GM19035 (cell line): ENCODE measurements around the gene NRP1.
"Not testable (repeated sequence)": the region's sequence is repeated elsewhere in the genome, so short reads cannot be mapped to it uniquely, and the experiment has no call there.

Experiments
- ATAC-seq: cut with Tn5 transposase; IDR thresholded peaks from one replicate; pipeline ENCODE4 v1.9.1; 2021; ENCODE audit not compliant: unreplicated experiment

The NRP1 gene

DNA sequence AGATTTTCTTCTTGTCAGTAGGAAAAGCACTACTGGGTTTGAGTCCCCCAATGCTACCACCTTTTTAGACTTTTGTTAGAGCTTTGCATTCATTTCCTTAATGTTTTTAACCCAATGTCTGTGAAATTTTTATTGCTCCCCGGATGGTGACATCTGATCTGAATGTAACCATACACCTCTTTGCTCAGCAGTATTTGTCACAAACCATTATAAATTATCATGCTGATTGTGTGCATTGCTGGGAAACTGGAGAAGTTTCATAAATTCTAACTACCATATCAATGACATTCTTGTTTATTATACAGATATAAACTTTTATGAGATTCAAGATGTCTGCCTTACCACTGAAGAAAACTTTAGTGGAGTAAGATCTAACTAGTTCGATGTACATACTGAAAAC is 8.5 kb downstream of the NRP1 start:
- no peak for ATAC-seq

DNA sequence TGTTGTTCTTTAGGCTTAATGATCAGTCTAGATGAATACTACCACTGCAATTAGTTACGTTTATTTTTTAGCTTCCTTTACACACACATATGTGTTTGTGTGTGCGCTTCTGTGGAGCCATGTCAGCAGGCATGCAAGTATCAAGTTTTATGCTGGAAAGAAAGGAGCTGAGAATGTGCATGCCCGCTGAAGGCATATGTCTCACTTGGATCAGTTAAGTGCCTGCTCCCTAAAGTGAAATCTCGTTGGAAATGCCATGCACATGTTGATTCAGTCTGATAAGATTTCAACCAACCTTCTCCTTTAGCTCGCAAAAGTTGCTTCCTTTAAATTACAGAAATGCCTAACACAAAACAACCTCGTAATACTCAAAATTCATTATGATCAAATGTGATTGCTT is 10.7 kb downstream of the NRP1 start:
- ATAC-seq: no peak

DNA sequence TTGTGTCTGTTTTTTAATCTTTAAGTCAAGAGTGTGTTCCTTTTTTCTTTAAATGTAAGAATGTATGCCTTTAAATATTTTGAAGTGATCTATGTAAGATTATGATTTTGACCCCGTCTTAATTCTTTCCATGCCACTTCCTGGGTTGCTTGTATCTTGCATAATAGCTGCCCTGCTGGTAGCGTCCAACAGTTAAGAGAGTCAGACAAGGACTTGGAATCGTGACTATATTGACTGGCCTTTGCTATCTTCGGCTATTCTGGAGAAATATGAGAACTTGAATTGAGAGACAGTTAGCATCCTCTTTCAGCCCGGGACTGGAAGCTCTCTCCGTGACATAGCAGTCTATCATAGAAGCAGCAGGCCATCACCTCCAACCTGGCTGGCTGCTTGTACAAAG is 13.0 kb downstream of the NRP1 start:
- ATAC-seq: no peak

DNA sequence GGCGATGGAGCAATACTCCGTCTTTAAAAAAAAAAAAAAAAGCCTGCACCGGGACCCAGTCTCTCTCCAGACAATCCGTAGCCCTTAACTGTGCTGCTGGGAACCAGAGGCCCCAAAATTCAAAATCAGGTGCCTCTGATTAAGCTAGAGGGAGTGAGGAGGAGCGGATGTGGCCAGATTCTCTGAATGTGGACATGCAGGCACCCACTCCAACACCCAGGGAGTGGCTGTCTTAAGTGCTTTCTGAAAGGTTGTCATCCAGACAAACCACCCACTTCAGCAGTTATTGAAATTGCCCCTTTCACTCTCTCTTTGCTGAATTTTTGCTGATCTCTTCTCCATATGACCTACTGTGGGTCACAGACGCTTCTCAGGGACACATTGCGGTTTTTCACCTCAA is 14.2 kb downstream of the NRP1 start:
- ATAC-seq: no peak

DNA sequence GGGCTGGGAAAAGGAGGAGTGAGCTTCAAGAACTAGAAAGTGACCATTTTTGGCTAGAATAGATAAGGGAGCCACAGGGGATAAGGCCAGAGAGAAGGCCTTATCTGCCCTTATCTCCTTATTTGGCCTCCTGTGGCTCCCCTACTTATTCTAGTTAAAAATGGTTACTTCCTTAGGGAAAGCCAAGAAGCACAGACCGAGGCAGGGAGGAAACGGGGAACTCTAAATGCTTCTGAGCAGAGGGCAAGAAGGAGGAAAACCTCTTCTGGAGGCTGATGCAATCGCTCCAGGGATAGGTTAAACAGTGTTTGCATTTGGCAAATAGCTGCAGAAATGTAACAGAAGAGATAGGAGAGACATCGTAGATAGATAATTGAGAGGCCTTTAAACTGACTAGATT is 18.6 kb downstream of the NRP1 start:
- ATAC-seq: no peak

DNA sequence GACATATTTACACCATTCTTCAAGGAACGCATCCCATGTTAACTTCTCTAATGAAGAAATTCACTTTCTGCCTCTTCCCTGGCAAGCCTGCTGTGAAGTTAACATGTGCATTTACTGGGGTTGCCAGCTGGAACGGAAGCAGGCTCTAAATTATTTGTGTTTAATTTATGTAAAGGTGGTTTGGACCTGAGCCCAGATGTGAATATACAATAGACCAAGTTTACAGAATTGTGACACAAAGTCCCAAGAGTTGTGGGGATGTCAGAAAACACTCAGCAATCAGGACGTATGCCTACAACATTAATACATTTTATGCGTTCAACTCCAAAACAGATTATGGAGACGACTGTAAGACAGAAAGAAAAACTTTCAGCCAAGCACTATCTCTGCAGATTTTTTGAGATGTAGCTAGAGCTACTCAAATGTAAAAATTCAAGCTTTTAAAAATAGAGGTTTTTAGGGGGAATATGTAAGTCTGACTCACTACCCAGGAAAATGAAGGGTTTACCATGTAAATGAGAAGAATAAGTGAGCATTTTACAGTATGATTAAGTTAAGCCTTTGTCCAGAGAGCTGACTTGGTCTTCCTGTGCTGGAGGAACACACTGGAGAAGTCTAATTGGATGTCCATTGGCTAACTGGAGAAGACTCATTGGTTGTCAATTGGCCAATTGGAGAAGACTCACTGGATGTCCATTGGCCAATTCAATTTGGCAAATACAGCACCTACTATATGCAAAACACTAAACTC is 19.5 kb downstream of the NRP1 start:
- ATAC-seq: no peak

DNA sequence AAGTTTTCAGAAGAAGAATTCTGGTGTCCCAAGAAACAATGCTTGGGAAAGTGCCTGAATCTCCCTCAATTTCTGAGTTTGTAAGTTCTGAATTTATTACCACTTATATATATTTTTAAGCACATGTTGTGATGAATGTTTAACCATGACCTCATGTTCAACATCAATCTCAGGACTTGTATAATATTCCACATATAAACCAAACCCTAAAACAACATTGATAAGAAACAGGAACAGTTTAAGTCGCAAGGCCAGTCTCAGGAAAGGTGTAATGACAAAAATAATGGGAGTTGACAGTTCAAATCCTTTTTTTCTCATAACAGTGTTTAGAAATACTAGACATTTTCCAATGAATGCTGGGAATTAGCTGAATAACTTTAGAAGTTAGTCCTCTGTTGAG is 22.8 kb downstream of the NRP1 start:
- no peak for ATAC-seq

DNA sequence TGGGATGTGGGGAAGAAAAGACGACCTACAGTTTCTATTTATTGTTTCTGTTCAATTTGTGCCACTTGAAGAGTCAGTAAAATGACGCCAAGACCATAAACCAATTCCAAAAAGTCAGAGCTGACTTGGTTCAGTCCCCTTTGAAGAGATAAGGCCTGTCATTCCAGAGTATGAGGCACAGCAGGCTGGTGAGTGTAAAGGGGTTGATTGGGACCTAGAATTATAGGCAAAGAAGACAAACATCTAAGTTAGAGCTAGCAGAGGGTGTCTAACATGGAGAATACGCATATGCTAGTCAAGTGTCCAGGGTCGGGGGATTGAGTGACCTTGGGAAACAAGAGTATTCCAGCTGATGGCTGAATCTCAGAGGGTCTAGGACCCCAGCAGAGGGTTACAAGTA is 23.6 kb downstream of the NRP1 start:
- no peak for ATAC-seq

DNA sequence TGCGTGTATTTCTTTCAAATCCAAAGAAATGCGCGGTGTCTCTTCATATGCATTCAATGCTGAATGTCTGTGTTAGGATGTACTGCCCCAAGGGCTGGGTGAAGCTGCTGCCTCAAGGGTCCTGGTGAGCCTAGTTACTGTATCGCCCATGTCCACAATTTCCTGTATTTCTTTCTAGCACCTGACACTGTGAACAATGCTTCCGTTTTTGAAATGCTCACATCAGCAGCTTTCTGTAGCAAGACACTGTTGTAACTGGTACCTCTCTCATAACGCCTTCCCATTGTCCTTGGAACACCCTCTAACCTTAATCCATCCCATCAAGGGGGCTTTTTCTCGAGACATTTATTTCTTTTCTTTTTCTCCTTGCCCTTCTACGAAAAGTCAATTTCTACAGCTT is 25.1 kb downstream of the NRP1 start:
- no peak for ATAC-seq

DNA sequence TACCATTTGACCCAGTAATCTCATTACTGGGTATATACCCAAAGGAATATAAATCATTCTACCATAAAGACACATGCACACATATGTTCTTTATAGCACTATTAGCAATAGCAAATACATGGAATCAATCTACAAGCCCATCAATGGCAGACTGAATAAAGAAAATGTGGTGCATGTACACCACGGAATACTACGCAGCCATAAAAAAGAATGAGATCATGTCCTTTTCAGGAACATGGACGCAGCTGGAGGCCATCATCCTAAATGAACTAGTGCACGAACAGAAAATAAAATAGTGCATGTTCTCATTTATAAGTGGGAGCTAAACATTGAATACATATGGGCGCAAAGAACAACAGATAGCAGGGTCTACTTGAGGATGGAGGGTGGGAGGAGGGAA is 26.6 kb downstream of the NRP1 start:
- ATAC-seq: no peak

DNA sequence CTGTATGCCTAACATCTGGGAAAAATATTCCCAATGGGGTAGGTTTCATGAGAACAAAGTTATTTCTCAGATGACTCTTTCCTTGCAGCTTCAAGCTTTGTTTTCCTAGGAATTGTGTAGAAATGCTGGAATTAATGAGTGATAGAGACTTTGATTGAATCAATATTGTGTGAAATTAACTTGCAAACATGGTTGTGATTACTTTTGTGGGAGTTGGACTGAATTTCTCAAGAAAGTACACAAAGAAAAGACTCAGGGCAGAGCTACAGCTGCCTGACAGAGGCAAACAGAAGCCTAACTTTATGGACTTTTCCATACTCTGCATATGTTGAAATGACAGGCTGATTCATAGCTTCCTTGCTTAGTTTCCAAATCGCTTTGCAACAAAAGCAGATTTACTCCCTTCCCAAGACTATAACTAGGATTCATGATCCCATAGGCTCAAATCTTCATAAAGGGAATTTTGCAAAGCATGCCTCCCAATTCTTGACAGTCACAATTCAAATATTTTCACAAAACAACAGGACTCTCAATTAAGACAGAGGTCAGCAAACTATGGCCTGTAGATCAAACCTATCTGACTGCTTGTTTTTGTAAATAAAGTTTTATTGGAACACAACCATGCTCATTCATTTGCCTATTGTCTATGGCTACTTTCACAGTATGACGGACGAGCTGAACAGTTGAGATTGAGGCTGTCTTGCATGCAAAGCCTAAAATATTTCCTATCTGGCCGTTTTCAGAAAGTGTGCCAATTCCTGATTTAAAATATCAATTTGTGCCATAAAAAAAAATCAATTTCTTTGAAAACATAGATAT is 27.6 kb downstream of the NRP1 start:
- ATAC-seq: no peak

DNA sequence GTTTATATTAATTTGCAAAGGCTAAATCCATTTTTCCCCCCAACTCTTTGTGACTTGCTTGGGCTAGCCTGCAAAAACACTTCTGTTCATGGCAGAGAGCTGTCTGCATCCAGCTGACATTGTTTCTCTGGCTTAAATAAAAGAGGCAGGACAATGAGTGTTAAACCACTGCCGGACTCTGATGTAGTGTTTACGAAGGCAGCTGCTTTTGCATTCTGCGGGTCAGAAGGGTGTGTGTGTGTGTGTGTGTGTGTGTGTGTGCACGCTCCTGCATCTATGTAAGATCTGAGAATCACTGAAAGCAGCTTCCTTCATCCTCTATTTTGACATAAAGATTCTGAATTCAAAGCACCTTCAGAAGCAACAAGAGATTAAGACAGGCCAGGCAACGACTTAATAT is 28.3 kb downstream of the NRP1 start:
- ATAC-seq: no peak

DNA sequence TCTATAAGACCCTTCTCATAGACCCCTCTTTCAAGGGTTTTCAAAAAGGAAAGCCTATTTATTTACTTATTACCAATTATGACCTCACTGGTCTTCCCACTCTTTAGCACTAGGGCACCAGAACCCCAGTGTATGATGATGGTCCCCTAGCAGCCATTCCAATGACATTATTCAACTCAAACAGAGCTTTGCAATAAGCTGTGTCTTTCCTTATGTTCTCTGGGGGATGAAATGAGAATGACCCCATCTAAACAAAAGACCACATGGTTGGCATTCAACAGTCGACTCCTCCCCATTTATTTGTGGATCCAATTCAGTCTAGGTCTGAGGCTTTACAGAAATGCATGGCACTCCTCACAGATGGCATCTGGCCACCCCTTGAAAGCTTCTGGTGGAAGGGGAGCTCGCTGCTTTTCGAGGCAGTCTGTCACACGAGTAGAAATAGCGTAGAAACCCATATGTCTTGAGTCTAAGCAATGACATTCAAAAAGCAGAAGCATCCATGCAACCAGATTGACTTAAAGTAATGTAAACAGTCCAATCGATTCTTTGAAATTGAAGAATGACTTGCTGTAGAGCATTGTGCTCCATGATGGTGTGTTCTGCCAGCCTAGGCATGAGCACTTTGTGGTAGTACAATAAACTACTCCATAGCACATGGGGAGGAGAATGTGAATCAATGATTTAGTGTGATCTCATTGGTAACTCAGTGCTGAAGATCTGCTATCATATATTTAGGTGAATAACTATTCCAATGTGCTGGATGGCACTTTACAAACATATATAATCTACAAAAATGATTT is 29.8 kb downstream of the NRP1 start:
- ATAC-seq: no peak

DNA sequence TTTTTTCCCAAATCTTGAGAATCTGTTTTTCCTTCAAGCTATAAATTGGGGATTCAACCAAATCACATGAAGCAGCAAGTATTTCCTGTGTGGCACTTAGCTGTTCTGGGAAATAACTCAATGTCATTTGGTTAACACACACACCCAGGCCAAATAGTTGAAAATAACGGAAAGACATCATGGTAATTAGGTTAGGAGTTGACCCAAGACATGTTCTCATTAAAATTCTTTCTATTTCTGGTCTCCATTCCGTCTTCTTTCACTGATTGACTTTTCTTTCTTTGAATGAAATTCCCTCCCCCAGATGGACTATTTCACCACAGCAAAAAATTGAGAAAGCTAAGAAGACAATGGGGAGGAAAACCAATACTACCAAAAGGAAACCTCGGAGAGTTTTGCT is 30.5 kb downstream of the NRP1 start:
- ATAC-seq: no peak

DNA sequence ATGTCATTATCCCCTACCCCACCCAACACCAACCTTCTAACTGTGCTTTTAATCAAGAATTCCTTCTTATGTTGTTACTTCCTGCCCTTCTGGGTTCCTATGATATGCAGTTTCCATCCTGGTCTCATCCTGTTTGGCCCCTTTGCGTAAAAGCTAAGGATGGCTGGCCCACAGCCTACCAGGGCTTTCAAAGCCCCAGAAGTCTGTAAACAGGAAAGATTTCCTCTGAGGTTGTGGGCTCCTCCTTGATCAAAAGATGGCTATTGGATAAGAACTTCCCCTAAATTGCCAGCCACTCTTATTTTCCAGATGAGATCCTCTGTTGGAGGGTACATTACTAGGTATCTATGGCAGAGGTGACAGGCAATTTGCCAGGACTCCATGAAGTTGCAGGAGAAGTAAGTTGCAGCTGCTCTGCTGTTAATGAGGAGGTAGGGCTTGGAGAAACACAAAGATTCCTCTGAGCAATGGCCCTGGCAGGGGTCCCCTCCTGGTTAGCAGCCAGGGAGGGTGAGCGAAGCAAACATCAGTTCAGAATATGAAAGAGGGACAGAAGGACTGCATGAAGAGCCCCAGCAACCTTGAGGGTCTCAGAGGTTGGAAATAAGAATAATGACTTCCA is 32.1 kb downstream of the NRP1 start:
- ATAC-seq: no peak

DNA sequence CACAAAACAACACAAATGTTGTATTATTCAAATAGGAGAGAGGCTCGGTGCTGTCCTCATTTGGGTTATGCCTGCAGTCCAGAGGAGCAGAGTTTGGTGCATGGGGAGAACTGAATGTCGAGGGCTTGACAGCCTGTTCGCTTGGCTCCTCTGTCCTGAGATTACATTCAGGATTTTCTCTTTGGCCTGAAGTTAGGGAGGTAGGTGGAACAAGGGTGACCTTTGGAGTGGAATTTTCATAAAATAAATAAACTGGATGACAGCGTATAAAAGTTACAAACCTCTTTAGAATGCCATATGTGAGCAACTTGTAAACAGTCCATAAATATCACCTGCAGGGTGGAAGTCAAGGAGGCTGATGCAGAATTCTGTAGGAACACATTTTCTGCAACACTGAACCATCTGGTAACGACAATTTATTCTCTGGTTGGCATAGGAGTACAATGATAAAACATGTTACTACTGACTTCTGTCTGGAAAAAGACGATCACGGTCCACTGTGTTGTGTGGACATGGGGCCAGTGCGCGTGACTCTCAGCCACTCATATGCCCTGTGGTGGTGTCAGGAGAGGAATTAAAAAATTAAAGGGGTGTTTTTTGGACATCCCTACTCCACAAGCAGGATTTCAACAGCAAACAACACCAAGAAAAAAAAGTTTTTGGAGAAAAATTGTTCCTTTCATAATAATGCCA is 33.2 kb downstream of the NRP1 start:
- ATAC-seq: no peak

DNA sequence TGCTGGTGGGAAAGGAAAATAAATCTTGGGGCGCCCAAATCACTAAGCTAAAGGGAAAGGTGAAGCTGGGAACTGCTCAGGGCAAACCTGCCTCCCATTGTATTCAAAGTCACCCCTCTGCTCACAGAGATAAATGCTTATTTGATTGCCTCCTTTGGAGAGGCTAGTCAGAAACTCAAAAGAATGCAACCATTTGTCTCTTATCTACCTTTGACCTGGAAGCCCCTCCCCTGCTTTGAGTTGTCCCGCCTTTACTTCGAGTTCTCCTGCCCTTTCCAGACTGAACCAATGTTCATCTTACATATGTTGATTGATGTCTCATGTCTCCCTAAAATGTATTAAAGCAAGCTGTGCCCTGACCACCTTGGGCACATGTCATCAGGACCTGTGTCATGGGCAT is 33.9 kb downstream of the NRP1 start:
- not testable (repeated sequence) for ATAC-seq

DNA sequence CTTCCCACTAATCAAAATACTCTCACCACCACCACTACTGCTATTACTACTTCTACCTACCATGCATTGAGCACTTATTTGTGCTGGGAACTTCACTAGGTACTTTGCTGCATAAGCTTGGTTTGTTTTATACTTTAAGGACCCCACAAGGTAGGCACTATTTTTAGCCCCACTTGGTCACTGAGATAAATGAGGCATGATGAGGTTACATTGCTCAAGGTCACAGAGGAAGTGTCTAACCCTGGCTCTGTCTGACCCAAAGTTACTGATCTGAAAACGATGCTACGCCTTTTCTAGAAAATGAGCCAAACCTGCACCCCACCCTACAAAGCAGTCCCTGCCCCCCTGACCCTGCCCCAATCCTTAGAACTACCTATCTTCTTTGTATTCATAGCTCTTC is 35.6 kb downstream of the NRP1 start:
- ATAC-seq: no peak

DNA sequence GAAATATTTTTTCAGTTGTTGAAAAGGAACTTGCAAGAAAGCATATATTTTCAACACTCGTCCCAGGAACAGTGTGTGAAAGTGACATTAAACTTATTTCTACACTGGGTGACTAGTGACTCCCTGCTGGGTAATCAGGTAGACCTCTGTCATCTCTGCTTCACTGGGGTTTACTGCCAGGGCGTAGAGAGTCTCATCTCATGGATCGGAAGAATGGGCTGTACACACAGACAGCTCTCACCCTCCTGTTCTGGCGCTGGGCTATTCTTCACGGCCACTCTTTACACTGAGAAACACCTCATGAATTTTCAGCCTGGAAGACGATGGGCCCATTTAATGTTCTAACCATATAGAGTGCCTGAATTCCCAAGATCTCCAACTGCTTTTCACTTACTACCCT is 36.4 kb downstream of the NRP1 start:
- ATAC-seq: no peak

DNA sequence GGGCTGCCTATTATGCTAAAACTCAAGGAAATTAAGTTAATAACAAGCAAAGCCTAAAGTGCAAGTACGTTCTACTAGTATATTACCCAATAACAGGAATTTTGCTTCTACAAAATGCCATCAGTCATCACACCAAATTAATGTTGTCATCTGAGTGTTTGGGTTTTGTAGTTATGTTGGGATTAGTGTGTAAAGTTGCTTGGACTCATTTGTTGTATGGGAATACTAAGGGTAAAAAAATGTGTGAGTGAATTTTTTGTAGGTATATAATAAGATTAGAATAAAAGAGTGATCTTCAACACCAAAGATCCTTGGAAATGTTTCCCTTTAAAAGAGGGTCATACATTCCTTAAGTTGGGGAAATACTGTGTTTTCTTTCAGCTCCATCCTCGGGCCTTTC is 38.6 kb downstream of the NRP1 start:
- ATAC-seq: no peak
